SJSA1 (cell line): ENCODE measurements around the gene RB1. TPM values are rescaled to one million over a fixed set of nuclear protein-coding genes. Genes with fewer than 3 reads are reported as not detected.
A peak's percentile ranks its signal among the peaks of the same experiment; 100 is the strongest.
"Not testable (repeated sequence)": the region's sequence is repeated elsewhere in the genome, so short reads cannot be mapped to it uniquely, and the experiment has no call there.

Experiments
- DNase-seq, 2 experiments: peaks; one replicate each; pipeline ENCODE4 v3.0.0-alpha.2; 2015 to 2020; ENCODE audit warnings: low spot score in 2 of 2, low read depth in 1 of 2
- H3K27ac ChIP-seq: fragments of 250-450 bp; sonication (Bioruptor Pico); 2 replicates; pipeline ENCODE4 v1.5.1; 2020; ENCODE audit warnings: mild to moderate bottlenecking, moderate library complexity
- H3K27me3 ChIP-seq: fragments of 250-450 bp; sonication (Bioruptor Pico); replicated peaks from 2 replicates; pipeline ENCODE4 v1.5.1; 2020; ENCODE audit warnings: mild to moderate bottlenecking, moderate library complexity
- H3K36me3 ChIP-seq: fragments of 250-450 bp; sonication (Bioruptor Pico); 2 replicates; pipeline ENCODE4 v1.5.1; 2020; ENCODE audit warnings: mild to moderate bottlenecking
- H3K4me1 ChIP-seq: fragments of 250-450 bp; sonication (Bioruptor Pico); replicated peaks from 2 replicates; pipeline ENCODE4 v1.6.1; 2021; ENCODE audit warnings: mild to moderate bottlenecking
- H3K4me3 ChIP-seq: fragments of 250-450 bp; sonication (Bioruptor Pico); 2 replicates; pipeline ENCODE4 v1.5.1; 2020; ENCODE audit warnings: mild to moderate bottlenecking
- H3K9me3 ChIP-seq: fragments of 250-450 bp; sonication (Bioruptor Pico); replicated peaks from 2 replicates; pipeline ENCODE4 v1.5.1; 2020; ENCODE audit warnings: mild to moderate bottlenecking
- total RNA-seq: library from RNA; depleted of rRNA; stranded (reverse); fragments of >200 nt; shearing (Covaris generic); gene quantifications from 2 replicates; pipeline ENCODE4 v1.2.3, GENCODE V29; 2014

Gene RB1
- total RNA-seq, 1 experiment from 2014 or later, result 53.8 TPM

DNA sequence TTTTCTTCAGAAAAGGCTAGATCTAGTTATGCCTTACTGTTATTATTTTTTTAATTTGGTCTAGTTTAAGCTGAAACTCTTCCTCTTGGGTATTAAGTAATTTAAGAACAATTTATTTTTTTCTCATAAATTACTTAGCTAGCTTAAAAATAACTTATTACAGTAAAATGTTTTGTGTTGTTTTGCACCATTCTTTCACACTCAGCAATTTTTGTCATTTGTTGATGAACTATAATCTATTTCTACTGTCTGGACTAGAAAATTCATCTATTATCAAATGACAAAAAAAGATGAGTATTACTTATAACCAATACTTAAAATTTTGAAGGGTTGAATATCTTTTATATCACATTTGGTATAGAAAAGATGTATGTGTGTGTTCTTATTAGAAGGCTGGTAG lies 111.0 kb downstream of the RB1 start:
- DNase-seq, result no peak
- H3K27ac ChIP-seq, result no peak overlapping the region
- no peaks in the 10 kb centered on the region for H3K9me3 ChIP-seq
- 0 out of 2 replicates have a peak, but pooled peaks cover 3% of the 10 kb centered on the region for H3K4me1 ChIP-seq
- H3K36me3 ChIP-seq, result peaks cover 24% of the 10 kb centered on the region
- H3K27me3 ChIP-seq, result no peaks in the 10 kb centered on the region
- no peak overlapping the region for H3K4me3 ChIP-seq

DNA sequence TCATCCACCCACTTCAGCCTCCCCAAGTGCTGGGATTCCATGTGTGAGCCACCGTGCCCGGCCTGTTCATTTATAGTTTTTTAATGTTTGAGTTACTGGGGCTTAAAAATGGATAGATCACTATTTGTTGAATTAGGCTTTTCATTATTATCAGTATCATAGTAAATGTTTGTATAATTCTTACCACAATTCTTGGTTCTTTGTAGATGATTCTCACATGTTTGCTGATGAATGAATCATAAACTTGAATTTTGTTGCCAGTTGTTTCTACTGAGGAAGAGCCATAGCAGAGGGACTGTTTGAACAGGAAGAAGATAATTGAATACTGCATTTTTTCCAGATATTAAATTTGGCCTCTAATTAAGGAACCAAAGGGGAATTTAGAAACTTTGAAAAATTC lies 112.0 kb downstream of the RB1 start:
- H3K4me1 ChIP-seq, result 0 out of 2 replicates have a peak, but pooled peaks cover 3% of the 10 kb centered on the region
- no peak overlapping the region for H3K4me3 ChIP-seq
- H3K27ac ChIP-seq, result no peak overlapping the region
- no peaks in the 10 kb centered on the region for H3K9me3 ChIP-seq
- H3K27me3 ChIP-seq, result no peaks in the 10 kb centered on the region
- no peak for DNase-seq
- peaks cover 19% of the 10 kb centered on the region for H3K36me3 ChIP-seq

DNA sequence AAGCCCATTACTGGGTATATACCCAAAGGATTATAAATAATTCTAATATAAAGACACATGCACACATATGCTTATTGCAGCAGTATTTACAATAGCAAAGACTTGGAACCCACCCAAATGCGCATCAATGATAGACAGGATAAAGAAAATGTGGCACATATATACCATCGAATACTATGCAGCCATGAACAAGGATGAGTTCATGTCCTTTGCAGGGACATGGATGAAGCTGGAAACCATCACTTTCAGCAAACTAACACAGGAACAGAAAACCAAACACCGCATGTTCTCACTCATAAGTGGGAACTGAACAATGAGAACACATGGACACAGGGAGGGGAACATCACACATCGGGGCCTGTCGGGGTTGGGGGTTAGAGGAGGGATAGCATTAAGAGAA lies 118.5 kb downstream of the RB1 start:
- DNase-seq, H3K4me1 ChIP-seq: not testable (repeated sequence)

GRCh38 chr13:48424212-48424611 lies 120.7 kb downstream of the RB1 start:
- no peak overlapping the region for H3K4me3 ChIP-seq
- no peak overlapping the region for H3K27ac ChIP-seq
- H3K4me1 ChIP-seq, result no peaks in the 10 kb centered on the region
- H3K36me3 ChIP-seq, result 0 out of 2 replicates have a peak, but pooled peaks cover 3% of the 10 kb centered on the region
- no peaks in the 10 kb centered on the region for H3K27me3 ChIP-seq
- no peaks in the 10 kb centered on the region for H3K9me3 ChIP-seq
- DNase-seq, result no peak

More for the DNA sequence above, 118.5 kb downstream of the RB1 start:
- not testable (repeated sequence) for H3K9me3 ChIP-seq, H3K27ac ChIP-seq, H3K4me3 ChIP-seq, H3K36me3 ChIP-seq, H3K27me3 ChIP-seq

DNA sequence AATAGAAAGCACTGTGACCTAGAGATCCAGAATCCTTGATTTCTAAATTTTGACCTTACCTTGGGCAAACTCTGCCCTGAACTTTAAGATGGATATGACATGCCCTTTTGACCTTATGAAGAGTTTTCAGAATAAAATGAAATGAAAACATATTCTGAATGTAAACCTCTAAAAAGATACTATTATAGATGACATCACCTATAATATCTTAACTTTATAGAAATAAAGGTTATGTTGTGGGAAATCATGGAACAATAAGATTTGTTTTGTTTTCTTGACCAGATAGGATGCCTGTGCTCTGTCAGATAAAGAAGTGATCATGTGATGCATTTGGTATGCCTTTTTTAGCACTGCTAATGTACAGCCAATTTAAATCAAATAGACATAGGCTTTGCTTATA lies 122.5 kb downstream of the RB1 start:
- no peaks in the 10 kb centered on the region; the same call in 1 of the 2 replicates for H3K4me1 ChIP-seq
- no peak overlapping the region for H3K27ac ChIP-seq
- no peak for DNase-seq
- H3K9me3 ChIP-seq, result no peaks in the 10 kb centered on the region
- H3K36me3 ChIP-seq, result 0 out of 2 replicates have a peak, but pooled peaks cover 3% of the 10 kb centered on the region
- no peaks in the 10 kb centered on the region for H3K27me3 ChIP-seq
- H3K4me3 ChIP-seq, result no peak overlapping the region

- DNase-seq, H3K4me3 ChIP-seq, H3K27me3 ChIP-seq, H3K4me1 ChIP-seq, H3K36me3 ChIP-seq, H3K27ac ChIP-seq, H3K9me3 ChIP-seq: not testable (repeated sequence)
Measured at GRCh38 chr13:48426755-48427298, 123.3 kb downstream of the RB1 start.

DNA sequence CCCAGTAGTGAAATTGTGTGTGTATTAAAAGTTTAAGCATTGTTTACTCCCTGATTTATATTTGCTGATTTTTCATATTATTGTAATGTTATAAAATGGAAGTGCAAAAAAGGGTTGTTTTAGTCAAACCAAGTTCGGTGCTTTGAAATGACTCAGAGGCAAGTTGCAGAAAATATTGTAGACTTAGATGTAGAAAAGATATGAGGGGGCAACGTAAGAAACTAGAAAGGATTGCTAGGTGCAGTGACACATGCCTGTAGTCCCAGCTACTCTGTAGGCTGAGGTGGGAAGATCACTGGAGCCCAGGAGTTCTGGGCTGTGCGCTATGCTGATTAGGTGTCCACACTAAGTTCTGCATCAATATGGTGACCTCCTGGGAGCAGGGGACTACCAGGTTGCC lies 125.5 kb downstream of the RB1 start:
- Histone ChIP-seq H3K27ac (no peak overlapping the region), H3K9me3 (no peaks in the 10 kb centered on the region), H3K4me1 (peaks cover 14% of the 10 kb centered on the region), H3K4me3 (no peak overlapping the region), H3K27me3 (no peaks in the 10 kb centered on the region), H3K36me3 (0 out of 2 replicates have a peak, but pooled peaks cover 3% of the 10 kb centered on the region)
- DNase-seq, result no peak

GRCh38 chr13:48429886-48430285 lies 126.3 kb downstream of the RB1 start:
- 0 out of 2 replicates have a peak, but pooled peaks cover 3% of the 10 kb centered on the region for H3K36me3 ChIP-seq

DNA sequence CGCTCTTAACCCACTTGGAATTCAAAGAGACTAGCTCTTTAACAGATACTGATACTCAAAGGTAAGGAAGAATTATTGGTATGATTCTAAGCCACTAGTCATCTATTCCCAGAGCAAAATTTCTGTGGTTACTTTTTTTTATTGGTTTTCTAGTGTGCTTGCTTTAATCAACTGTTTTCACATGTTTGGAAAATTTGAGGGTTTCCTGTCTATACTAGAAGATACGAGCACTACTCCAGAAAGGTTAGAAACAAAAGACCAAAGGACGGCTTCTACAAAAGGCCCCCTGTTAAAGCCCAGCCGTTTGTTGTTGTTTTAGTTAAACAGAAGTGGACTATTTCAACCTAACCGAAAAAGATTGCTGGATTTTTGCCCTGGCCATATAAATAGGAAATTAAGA lies 127.9 kb downstream of the RB1 start:
- H3K27ac ChIP-seq, result peak overlapping the region; percentile 2; the same call in 1 of the 2 replicates
- 0 out of 2 replicates have a peak, but pooled peaks cover 3% of the 10 kb centered on the region for H3K36me3 ChIP-seq
- H3K9me3 ChIP-seq, result no peaks in the 10 kb centered on the region
- no peaks in the 10 kb centered on the region for H3K27me3 ChIP-seq
- H3K4me1 ChIP-seq, result peaks cover 14% of the 10 kb centered on the region
- no peak overlapping the region for H3K4me3 ChIP-seq
- peak in 1 of 2 experiments; percentile 8 for DNase-seq

More at GRCh38 chr13:48429886-48430285, 126.3 kb downstream of the RB1 start:
- no peaks in the 10 kb centered on the region for H3K27me3 ChIP-seq
- H3K4me1 ChIP-seq, result peaks cover 14% of the 10 kb centered on the region
- no peak overlapping the region for H3K4me3 ChIP-seq
- no peak overlapping the region for H3K27ac ChIP-seq
- H3K9me3 ChIP-seq, result no peaks in the 10 kb centered on the region
- no peak for DNase-seq

DNA sequence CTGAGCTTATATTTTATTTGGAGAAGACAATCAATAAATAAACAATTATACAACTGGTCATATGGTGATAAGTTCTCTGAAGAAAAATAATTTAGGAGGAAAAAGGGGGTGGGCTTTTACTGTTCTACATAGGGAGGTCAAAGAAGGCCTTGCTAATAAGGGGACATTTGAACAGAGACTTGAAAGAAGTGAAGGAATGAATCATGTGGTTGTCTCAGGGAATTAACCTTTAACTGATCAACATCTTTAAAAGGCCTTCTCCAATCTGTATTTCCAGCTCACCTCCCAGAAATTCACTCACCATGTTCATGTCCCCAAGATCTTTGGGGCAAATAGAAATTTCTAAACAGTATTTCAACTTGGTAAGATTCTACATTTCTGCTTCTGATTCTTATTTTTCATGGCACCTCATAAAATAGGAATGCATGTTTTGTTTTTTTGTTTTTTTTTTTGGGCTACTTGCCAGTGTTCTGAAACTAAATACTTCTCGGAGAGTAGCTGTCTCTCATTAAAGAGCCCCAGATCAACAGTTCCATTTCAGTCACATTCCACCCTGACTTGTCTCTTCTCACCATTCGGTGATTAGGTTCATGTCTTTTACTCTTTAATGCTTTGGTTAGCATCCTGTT lies 128.6 kb downstream of the RB1 start:
- Histone ChIP-seq H3K4me3 (no peak overlapping the region), H3K4me1 (peaks cover 14% of the 10 kb centered on the region), H3K27ac (peak overlapping the region; percentile 8; the same call in 1 of the 2 replicates), H3K36me3 (0 out of 2 replicates have a peak, but pooled peaks cover 3% of the 10 kb centered on the region), H3K27me3 (no peaks in the 10 kb centered on the region), H3K9me3 (no peaks in the 10 kb centered on the region)
- DNase-seq, result peak in 1 of 2 experiments; percentile 31

DNA sequence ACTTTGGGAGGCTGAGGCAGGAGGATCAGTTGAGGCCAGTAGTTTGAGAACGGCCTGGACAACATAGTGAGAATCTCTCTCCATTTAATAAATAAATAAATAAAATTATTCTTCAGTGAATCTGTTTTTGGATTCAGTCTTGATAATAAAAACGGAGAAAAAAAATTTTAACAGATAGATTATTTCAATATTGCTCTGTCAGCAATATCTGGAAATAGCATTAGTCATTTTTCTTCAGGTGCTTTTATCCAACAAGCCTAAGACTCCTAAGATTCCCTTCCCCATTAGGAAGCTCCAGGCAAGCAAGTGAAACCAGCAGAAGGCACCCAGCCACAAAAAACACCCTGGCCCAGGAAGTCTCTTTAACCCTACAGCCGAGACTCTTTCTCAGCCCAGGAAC lies 130.6 kb downstream of the RB1 start:
- Histone ChIP-seq H3K4me3 (no peak overlapping the region), H3K27me3 (no peaks in the 10 kb centered on the region), H3K9me3 (no peaks in the 10 kb centered on the region), H3K4me1 (peaks cover 14% of the 10 kb centered on the region), H3K36me3 (no peaks in the 10 kb centered on the region), H3K27ac (no peak overlapping the region)
- no peak for DNase-seq

- Histone ChIP-seq H3K9me3 (no peaks in the 10 kb centered on the region), H3K4me1 (peaks cover 8% of the 10 kb centered on the region), H3K27ac (no peak overlapping the region), H3K4me3 (no peak overlapping the region), H3K27me3 (no peaks in the 10 kb centered on the region), H3K36me3 (no peaks in the 10 kb centered on the region)
- DNase-seq, result no peak
Measured at GRCh38 chr13:48436661-48437288, 133.2 kb downstream of the RB1 start.

- H3K27ac ChIP-seq, result no peak overlapping the region
- peaks cover 2% of the 10 kb centered on the region for H3K4me1 ChIP-seq
- H3K9me3 ChIP-seq, result no peaks in the 10 kb centered on the region
- H3K27me3 ChIP-seq, result no peaks in the 10 kb centered on the region
- H3K4me3 ChIP-seq, result no peak overlapping the region
- H3K36me3 ChIP-seq, result no peaks in the 10 kb centered on the region
- no peak for DNase-seq
Measured at GRCh38 chr13:48437371-48437770, 133.8 kb downstream of the RB1 start.
